K562 (cell line): ENCODE results near the gene PDLIM7. TPM values are rescaled to one million over a fixed set of nuclear protein-coding genes. Genes with fewer than 3 reads are reported as not detected.
A peak's percentile ranks its signal among the peaks of the same experiment; 100 is the strongest.

Experiments used
- ATF1 ChIP-seq, 2 experiments: fragments of 450-650 bp in 1 of 2; IDR thresholded peaks; 2 replicates each; pipeline ENCODE4 v1.6.1; 2016; ENCODE audit warnings: missing compliant biosample characterization in 1 of 2, missing genetic modification characterization in 1 of 2
- CBX2 ChIP-seq: fragments of 200-600 bp; sonication (generic); IDR thresholded peaks from one replicate; pipeline ENCODE4 v1.6.1; 2012; ENCODE audit warnings: mild to moderate bottlenecking, low read length, inconsistent platforms; ENCODE audit not compliant: insufficient read depth, poor library complexity, severe bottlenecking
- CEBPZ ChIP-seq: fragments of 150-350 bp; IDR thresholded peaks from 2 replicates; pipeline ENCODE4 v1.6.1; 2014; ENCODE audit warnings: low read depth, mild to moderate bottlenecking, low read length, borderline replicate concordance
- DNMT1 ChIP-seq: fragments of 450-650 bp; IDR thresholded peaks from 2 replicates; pipeline ENCODE4 v1.6.1; 2016; ENCODE audit warnings: antibody characterized with exemption, mild to moderate bottlenecking
- FIP1L1 ChIP-seq: fragments of 200-400 bp; formaldehyde crosslinking; IDR thresholded peaks from 2 replicates; pipeline ENCODE4 v1.6.1; 2018; ENCODE audit warnings: mild to moderate bottlenecking, low read depth, low read length; ENCODE audit not compliant: poor library complexity, severe bottlenecking
- MAZ ChIP-seq, 2 experiments: fragments of 450-650 bp in 1 of 2; sonication (generic) in 1 of 2; formaldehyde crosslinking; IDR thresholded peaks in 1 of 2; conservative IDR thresholded peaks in 1 of 2; 2 replicates each; pipeline versions ENCODE4 v1.4.0 to v1.5.0; 2020; ENCODE audit warnings: mild to moderate bottlenecking in 1 of 2, missing genetic modification reagents in 1 of 2
- MGA ChIP-seq: fragments of 450-650 bp; IDR thresholded peaks from 2 replicates; pipeline ENCODE4 v1.6.1; 2016; ENCODE audit warnings: mild to moderate bottlenecking, moderate library complexity
- NRF1 ChIP-seq, 2 experiments: fragments of 450-650 bp; IDR thresholded peaks in 1 of 2; conservative IDR thresholded peaks in 1 of 2; 2 replicates each; pipeline ENCODE4 v1.6.1; 2014; ENCODE audit warnings: mild to moderate bottlenecking in 2 of 2
- SNIP1 ChIP-seq: fragments of 450-650 bp; IDR thresholded peaks from 2 replicates; pipeline ENCODE4 v1.7.1; 2017; ENCODE audit warnings: low read depth, mild to moderate bottlenecking
- TRIM28 ChIP-seq: fragments of 450-650 bp; IDR thresholded peaks from 2 replicates; pipeline ENCODE4 v1.6.1; 2017
- ZFX ChIP-seq: sonication (generic); formaldehyde crosslinking; IDR thresholded peaks from 2 replicates; pipeline ENCODE4 v1.8.0; 2022; ENCODE audit warnings: mild to moderate bottlenecking, missing genetic modification reagents, moderate library complexity
- ZNF347 ChIP-seq: fragments of 450-650 bp; formaldehyde crosslinking; IDR thresholded peaks from 2 replicates; pipeline ENCODE4 v1.4.0; 2020; ENCODE audit warnings: low read depth, mild to moderate bottlenecking, moderate library complexity
- ZNF561 ChIP-seq: fragments of 450-650 bp; formaldehyde crosslinking; conservative IDR thresholded peaks from 2 replicates; pipeline ENCODE4 v1.4.0; 2020; ENCODE audit warnings: mild to moderate bottlenecking, moderate library complexity
- polyA plus RNA-seq, 8 experiments: library from polyadenylated mRNA; depleted of rRNA in 4 of 8; stranded (reverse) in 5 of 8; unstranded in 3 of 8; fragments of >200 nt; fragmentation: Nextera tagmentation in 2 of 8; fragmentation: Illumina TruSeq in 1 of 8; extraction: Ambion mirVana in 2 of 8; extraction: Trizol in 1 of 8; gene quantifications; 2 replicates each; pipeline versions ENCODE4 v1.2.1 to v1.2.3, GENCODE V29; 2011 to 2014; ENCODE audit warnings: inconsistent platforms in 1 of 8, missing spikeins in 1 of 8
- total RNA-seq, 7 experiments: library from RNA; depleted of rRNA in 6 of 7; stranded (reverse); fragments of >200 nt in 6 of 7; fragmentation: Illumina TruSeq in 2 of 7; extraction: Trizol in 2 of 7; gene quantifications; 2 replicates each; pipeline versions ENCODE4 v1.2.1 to v1.2.3, GENCODE V29; 2011 to 2021; ENCODE audit warnings: low replicate concordance in 1 of 7

The PDLIM7 gene
- total and polyA plus RNA-seq, 9 of the 15 experiments (the other 6 are each of a cell fraction or from before 2014, with no cell fraction given), result 2.1 to 124 (median 32.6) TPM

GRCh38 chr5:177473443-177474001, 23.9 kb downstream of the PDLIM7 start, which contains the start of gene DBN1 (continued):
- TF ChIP-seq MGA (no peak), ZNF561 (no peak), ATF1 (CRISPR knock-in tag; IDR thresholded peaks at IDR 0.05) (no peak), ATF1 (tag; IDR thresholded peaks at IDR 0.05) (no peak), TRIM28 (no peak), NRF1 (conservative IDR thresholded peaks at IDR 0.05 in 1 of 2, IDR thresholded peaks at IDR 0.05 in 1 of 2) (no peak), CEBPZ (no peak), FIP1L1 (no peak), CBX2 (no peak), DNMT1 (no peak), SNIP1 (no peak), ZNF347 (CRISPR knock-in tag) (no peak), ZFX (CRISPR knock-in tag) (peak; percentile 9; the same call in 1 of the 2 replicates), MAZ (CRISPR knock-in tag; conservative IDR thresholded peaks at IDR 0.05 in 1 of 2, IDR thresholded peaks at IDR 0.05 in 1 of 2) (peak in 1 of 2 experiments; percentile 28; a peak in 1 of 4 replicates)
